ENCODE measurements around the gene PTPRU. TPM values are rescaled to one million over a fixed set of nuclear protein-coding genes. Genes with fewer than 3 reads are reported as not detected.

Gene PTPRU
- total and polyA plus RNA-seq, 2 experiments from 2014 or later, result 8.0 to 105 TPM

- peaks cover 20% of the 10 kb centered on the region for H3K4me1 Mint-ChIP-seq
- Histone ChIP-seq H3K4me3 (no peak overlapping the region), H3K27ac (ENCODE audit: low read depth) (no peak overlapping the region), H3K79me2 (replicated peaks; ENCODE audit: insufficient read depth) (no peaks in the 10 kb centered on the region; the same call in 1 of the 2 replicates), H2AFZ (no peak overlapping the region), H3K4me1 (ENCODE audit: insufficient read depth) (peaks cover 20% of the 10 kb centered on the region), H3F3A (replicated peaks; ENCODE audit: low read depth) (no peaks in the 10 kb centered on the region), H3K36me3 (ENCODE audit: insufficient read depth) (no peaks in the 10 kb centered on the region), H3K9me2 (ENCODE audit: insufficient read depth) (no peaks in the 10 kb centered on the region), H3K4me2 (no peak overlapping the region), H3K27me3 (ENCODE audit: insufficient read depth) (no peaks in the 10 kb centered on the region), H4K20me1 (replicated peaks; ENCODE audit: insufficient read depth) (no peaks in the 10 kb centered on the region; the same call in 1 of the 2 replicates)
- TF ChIP-seq ZNF331 (CRISPR knock-in tag; IDR thresholded peaks at IDR 0.05; ENCODE audit: low read depth), result no peak
- TF ChIP-seq EZH2phosphoT487 (IDR thresholded peaks at IDR 0.05; ENCODE audit: unreplicated experiment), result no peak
- no peak for TF ChIP-seq NANOG (IDR thresholded peaks at IDR 0.05; ENCODE audit: borderline replicate concordance)
- TF ChIP-seq CREB1 (CRISPR knock-in tag; IDR thresholded peaks at IDR 0.05; ENCODE audit: low read depth), result no peak
- TF ChIP-seq, protein P1, sequence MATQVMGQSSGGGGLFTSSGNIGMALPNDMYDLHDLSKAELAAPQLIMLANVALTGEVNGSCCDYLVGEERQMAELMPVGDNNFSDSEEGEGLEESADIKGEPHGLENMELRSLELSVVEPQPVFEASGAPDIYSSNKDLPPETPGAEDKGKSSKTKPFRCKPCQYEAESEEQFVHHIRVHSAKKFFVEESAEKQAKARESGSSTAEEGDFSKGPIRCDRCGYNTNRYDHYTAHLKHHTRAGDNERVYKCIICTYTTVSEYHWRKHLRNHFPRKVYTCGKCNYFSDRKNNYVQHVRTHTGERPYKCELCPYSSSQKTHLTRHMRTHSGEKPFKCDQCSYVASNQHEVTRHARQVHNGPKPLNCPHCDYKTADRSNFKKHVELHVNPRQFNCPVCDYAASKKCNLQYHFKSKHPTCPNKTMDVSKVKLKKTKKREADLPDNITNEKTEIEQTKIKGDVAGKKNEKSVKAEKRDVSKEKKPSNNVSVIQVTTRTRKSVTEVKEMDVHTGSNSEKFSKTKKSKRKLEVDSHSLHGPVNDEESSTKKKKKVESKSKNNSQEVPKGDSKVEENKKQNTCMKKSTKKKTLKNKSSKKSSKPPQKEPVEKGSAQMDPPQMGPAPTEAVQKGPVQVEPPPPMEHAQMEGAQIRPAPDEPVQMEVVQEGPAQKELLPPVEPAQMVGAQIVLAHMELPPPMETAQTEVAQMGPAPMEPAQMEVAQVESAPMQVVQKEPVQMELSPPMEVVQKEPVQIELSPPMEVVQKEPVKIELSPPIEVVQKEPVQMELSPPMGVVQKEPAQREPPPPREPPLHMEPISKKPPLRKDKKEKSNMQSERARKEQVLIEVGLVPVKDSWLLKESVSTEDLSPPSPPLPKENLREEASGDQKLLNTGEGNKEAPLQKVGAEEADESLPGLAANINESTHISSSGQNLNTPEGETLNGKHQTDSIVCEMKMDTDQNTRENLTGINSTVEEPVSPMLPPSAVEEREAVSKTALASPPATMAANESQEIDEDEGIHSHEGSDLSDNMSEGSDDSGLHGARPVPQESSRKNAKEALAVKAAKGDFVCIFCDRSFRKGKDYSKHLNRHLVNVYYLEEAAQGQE (IDR thresholded peaks at IDR 0.05; ENCODE audit: unreplicated experiment), result no peak
- TF ChIP-seq EZH2 (IDR thresholded peaks at IDR 0.05; ENCODE audit: low read depth, unreplicated experiment), result no peak
- no peak for TF ChIP-seq ETS1 (IDR thresholded peaks at IDR 0.05)
- no peak for TF ChIP-seq CTCF (conservative IDR thresholded peaks at IDR 0.05; ENCODE audit: low read depth in 2 of 2)
- H3K27ac Mint-ChIP-seq, result no peak overlapping the region
- H3K9me3 Mint-ChIP-seq, result no peaks in the 10 kb centered on the region; the same call in 2 of the 3 replicates
- no peak for ATAC-seq
- DNase-seq (ENCODE audit: low spot score), result no peak
- peaks cover 4% of the 10 kb centered on the region for H3K27me3 Mint-ChIP-seq (ENCODE audit: insufficient read depth, low read depth, poor library complexity)
- H3K4me3 Mint-ChIP-seq, result no peak overlapping the region
- H3K36me3 Mint-ChIP-seq (ENCODE audit: low read depth), result peaks cover 5% of the 10 kb centered on the region
These were observed 31.2 kb downstream of the PTPRU start for GRCh38 chr1:29267321-29268070.

Measured in GM23338 (cell line).